Sigmoid colon (tissue), 7 donors: ENCODE results near the gene TGM3. TPM values are rescaled to one million over a fixed set of nuclear protein-coding genes. Genes with fewer than 3 reads are reported as not detected.

ENCODE experiments used
- DNase-seq: peaks from one replicate; pipeline ENCODE4 v3.0.0-alpha.2; 2019
- H3K27ac ChIP-seq, 4 donors: fragments of 200-600 bp; sonication (generic); one replicate each; pipeline ENCODE4 v1.5.1; 2016 to 2019; ENCODE audit warnings: mild to moderate bottlenecking in 1 of 4
- H3K27me3 ChIP-seq, 3 donors: fragments of 200-600 bp; sonication (generic); one replicate each; pipeline ENCODE4 v1.5.1; 2019; ENCODE audit warnings: mild to moderate bottlenecking in 1 of 3
- H3K36me3 ChIP-seq, 4 donors: fragments of 200-600 bp; sonication (generic); one replicate each; pipeline ENCODE4 v1.5.1; 2016 to 2019
- H3K4me1 ChIP-seq, 4 donors: fragments of 200-600 bp; sonication (generic); one replicate each; pipeline ENCODE4 v1.5.1; 2017 to 2019
- H3K4me3 ChIP-seq, 4 donors: fragments of 200-600 bp; sonication (generic); one replicate each; pipeline ENCODE4 v1.5.1; 2017 to 2019; ENCODE audit warnings: mild to moderate bottlenecking in 2 of 4, moderate library complexity in 1 of 4
- H3K9me3 ChIP-seq, 4 donors: fragments of 200-600 bp in 3 of 4; sonication (generic) in 3 of 4; one replicate each; pipeline versions ENCODE4 v1.5.1 to v1.6.1; 2013 to 2019
- CTCF ChIP-seq, 4 experiments: fragments of 450-650 bp in 3 of 4; fragments of 200-600 bp in 1 of 4; IDR thresholded peaks; one replicate each; pipeline ENCODE4 v1.5.1; 2016 to 2019; ENCODE audit warnings: antibody characterized with exemption in 4 of 4, mild to moderate bottlenecking in 3 of 4, moderate library complexity in 2 of 4
- EP300 ChIP-seq, 4 donors: sonication (generic); formaldehyde crosslinking; IDR thresholded peaks; one replicate each; pipeline ENCODE4 v1.6.1; 2017; ENCODE audit warnings: antibody characterized with exemption in 4 of 4
- POLR2A ChIP-seq, 2 donors: fragments of 450-650 bp; IDR thresholded peaks; one replicate each; pipeline ENCODE4 v1.6.1; 2016; ENCODE audit warnings: antibody characterized with exemption in 2 of 2, mild to moderate bottlenecking in 2 of 2, moderate library complexity in 2 of 2
- POLR2AphosphoS5 ChIP-seq, 4 donors: sonication (generic); formaldehyde crosslinking; IDR thresholded peaks; one replicate each; pipeline ENCODE4 v1.6.1; 2017; ENCODE audit warnings: antibody characterized with exemption in 4 of 4
- WGBS, 2 donors: extraction: QIAGEN DNeasy Blood & Tissue Kit; methylation state at CpG; one replicate each; pipeline ENCODE4 v1.1.7; 2013; 5-methylcytosine and 5-hydroxymethylcytosine counted together
- intact Hi-C: fragments of 100-400 bp; cut with DNase I; formaldehyde crosslinking; loops from one replicate; pipeline ENCODE4 v1.15.1; 2023
- polyA plus RNA-seq, 3 donors: library from polyadenylated mRNA; stranded (reverse); fragments of 200-250 nt; gene quantifications; one replicate each; pipeline ENCODE4 v1.2.3, GENCODE V29; 2013
- total RNA-seq, 4 donors: library from RNA; depleted of rRNA; stranded (reverse); fragments of >200 nt; gene quantifications; one replicate each; pipeline ENCODE4 v1.1.0, GENCODE V29; 2016
- donor health status: healthy with polysubstance abuse.
- donor health status: Bipolar disorder and iron deficiency.
- donor health status: healthy.

Gene TGM3
- total and polyA plus RNA-seq, 7 donors = 0.23 to 3.0 (median 0.42) TPM; not detected in 4

- WGBS, 2 donors = 14 to 68% methylated on average over 3 of the region's 3 CpGs
- no peak for DNase-seq
- no peak for TF ChIP-seq POLR2AphosphoS5 (IDR thresholded peaks at IDR 0.05)
- TF ChIP-seq POLR2A (IDR thresholded peaks at IDR 0.05) = no peak
- no peak for TF ChIP-seq EP300 (IDR thresholded peaks at IDR 0.05)
- no peak for TF ChIP-seq CTCF (IDR thresholded peaks at IDR 0.05)
- Histone ChIP-seq H3K36me3 (no peaks in the 10 kb centered on the region), H3K9me3 (no peaks in the 10 kb centered on the region), H3K4me3 (no peak overlapping the region), H3K4me1 (no peaks in the 10 kb centered on the region), H3K27me3 (peaks cover 0 to 4% (median 0%) of the 10 kb centered on the region in 3 donors), H3K27ac (no peak overlapping the region)
- intact Hi-C loops = no loop called here
Measured at GRCh38 chr20:2342243-2342642, 46.4 kb downstream of the TGM3 start.

GRCh38 chr20:2346188-2346587 is 50.4 kb downstream of the TGM3 start:
- no peaks in the 10 kb centered on the region for H3K9me3 ChIP-seq
- H3K4me3 ChIP-seq = no peak overlapping the region
- 80 to 82% methylated on average over 3 of the region's 3 CpGs for WGBS, 2 donors
- DNase-seq = no peak
- H3K4me1 ChIP-seq = no peaks in the 10 kb centered on the region
- TF ChIP-seq POLR2A (IDR thresholded peaks at IDR 0.05) (no peak), POLR2AphosphoS5 (IDR thresholded peaks at IDR 0.05) (no peak), CTCF (IDR thresholded peaks at IDR 0.05) (no peak)
- H3K36me3 ChIP-seq = no peaks in the 10 kb centered on the region
- no peak overlapping the region for H3K27ac ChIP-seq
- intact Hi-C loops = no loop called here
- H3K27me3 ChIP-seq = peaks cover 0 to 19% (median 0%) of the 10 kb centered on the region in 3 donors

GRCh38 chr20:2348336-2348735 is 52.5 kb downstream of the TGM3 start:
- DNase-seq = no peak
- Histone ChIP-seq H3K4me1 (no peaks in the 10 kb centered on the region), H3K27me3 (peaks cover 0 to 19% (median 0%) of the 10 kb centered on the region in 3 donors), H3K4me3 (no peak overlapping the region), H3K9me3 (no peaks in the 10 kb centered on the region), H3K27ac (no peak overlapping the region), H3K36me3 (no peaks in the 10 kb centered on the region)
- intact Hi-C loops = no loop called here
- no peak for TF ChIP-seq POLR2AphosphoS5 (IDR thresholded peaks at IDR 0.05)
- no peak for TF ChIP-seq CTCF (IDR thresholded peaks at IDR 0.05)
- TF ChIP-seq EP300 (IDR thresholded peaks at IDR 0.05) = no peak
- no peak for TF ChIP-seq POLR2A (IDR thresholded peaks at IDR 0.05)
- WGBS, 2 donors = 83 to 86% methylated on average over 5 of the region's 5 CpGs

- H3K27me3 ChIP-seq = peaks cover 0 to 19% (median 0%) of the 10 kb centered on the region in 3 donors
- 73 to 80% methylated on average over 4 of the region's 4 CpGs for WGBS, 2 donors
- TF ChIP-seq CTCF (IDR thresholded peaks at IDR 0.05) (no peak), POLR2AphosphoS5 (IDR thresholded peaks at IDR 0.05) (no peak), POLR2A (IDR thresholded peaks at IDR 0.05) (no peak), EP300 (IDR thresholded peaks at IDR 0.05) (no peak)
- no peak overlapping the region for H3K4me3 ChIP-seq
- intact Hi-C loops = no loop called here
- no peak for DNase-seq
- H3K9me3 ChIP-seq = no peaks in the 10 kb centered on the region
- no peak overlapping the region for H3K27ac ChIP-seq
- no peaks in the 10 kb centered on the region for H3K4me1 ChIP-seq
- H3K36me3 ChIP-seq = no peaks in the 10 kb centered on the region
Measured at GRCh38 chr20:2349801-2350200, 54.0 kb downstream of the TGM3 start.

- TF ChIP-seq POLR2AphosphoS5 (IDR thresholded peaks at IDR 0.05) (no peak), EP300 (IDR thresholded peaks at IDR 0.05) (no peak), CTCF (IDR thresholded peaks at IDR 0.05) (no peak), POLR2A (IDR thresholded peaks at IDR 0.05) (no peak)
- intact Hi-C loops = no loop called here
Measured at GRCh38 chr20:2350606-2351005, 54.8 kb downstream of the TGM3 start.

More at GRCh38 chr20:2350606-2351005, 54.8 kb downstream of the TGM3 start:
- Histone ChIP-seq H3K27ac (no peak overlapping the region), H3K27me3 (peaks cover 0 to 19% (median 0%) of the 10 kb centered on the region in 3 donors), H3K4me1 (no peaks in the 10 kb centered on the region), H3K36me3 (no peaks in the 10 kb centered on the region), H3K4me3 (no peak overlapping the region), H3K9me3 (no peaks in the 10 kb centered on the region)
- no peak for DNase-seq
- WGBS, 2 donors = 87 to 90% methylated on average over 5 of the region's 5 CpGs
